SK-N-SH (cell line): ENCODE data around the gene LMO2.

Source experiments
- POLR2AphosphoS5 ChIP-seq: IDR thresholded peaks from 2 replicates; pipeline ENCODE4 v1.6.1; 2012; ENCODE audit warnings: low read depth, low read length
- RFX5 ChIP-seq: IDR thresholded peaks from 2 replicates; pipeline ENCODE4 v1.6.1; 2012; ENCODE audit warnings: mild to moderate bottlenecking, improper control_type of control experiment, low read length
- RXRA ChIP-seq: IDR thresholded peaks from 2 replicates; pipeline ENCODE4 v1.4.0; 2012; ENCODE audit warnings: low read depth, mild to moderate bottlenecking, borderline replicate concordance
- SMC3 ChIP-seq: IDR thresholded peaks from 2 replicates; pipeline ENCODE4 v1.6.1; 2012; ENCODE audit warnings: low read depth, low read length, improper control_type of control experiment

GRCh38 chr11:33904102-33904501 lies 12.2 kb upstream of the LMO2 start:
- TF ChIP-seq RXRA (no peak), SMC3 (no peak), RFX5 (no peak), POLR2AphosphoS5 (no peak)
